HL-60/S4 (cell line): ENCODE data around the gene RHO.
"Not testable (repeated sequence)": the region's sequence is repeated elsewhere in the genome, so short reads cannot be mapped to it uniquely, and the experiment has no call there.

Experiments
- in situ Hi-C: fragments of 300-500 bp; cut with MboI; formaldehyde crosslinking; loops from 2 replicates; pipeline ENCODE4 v1.14.3; 2022; ENCODE audit warnings: low sequenced_read_pairs

RHO gene

GRCh38 chr3:129498603-129499488 is 29.6 kb upstream of the RHO start:
- in situ Hi-C loops, result loop anchor here (10.0 to 25.0 kb wide), 2 partner anchors 316 to 438 kb away; no protein-coding TSS in a partner anchor

GRCh38 chr3:129499604-129500333 is 28.7 kb upstream of the RHO start:
- in situ Hi-C loops, result loop anchor here (10.0 to 25.0 kb wide), 2 partner anchors 315 to 438 kb away; no protein-coding TSS in a partner anchor

GRCh38 chr3:129500334-129500658 is 28.1 kb upstream of the RHO start:
- in situ Hi-C loops, result no loop called here

- in situ Hi-C loops, result no loop called here
Measured at GRCh38 chr3:129501630-129502029, 26.8 kb upstream of the RHO start.

- in situ Hi-C loops, result no loop called here
Measured at GRCh38 chr3:129502641-129503408, 25.6 kb upstream of the RHO start.

GRCh38 chr3:129503471-129504291 is 24.8 kb upstream of the RHO start:
- in situ Hi-C loops, result no loop called here

GRCh38 chr3:129504471-129505100 is 23.9 kb upstream of the RHO start:
- in situ Hi-C loops, result no loop called here

- in situ Hi-C loops, result no loop called here
Measured at GRCh38 chr3:129505341-129505740, 23.1 kb upstream of the RHO start.

- in situ Hi-C loops, result no loop called here
Measured at GRCh38 chr3:129506231-129506742, 22.2 kb upstream of the RHO start.

- in situ Hi-C loops, result no loop called here
Measured at GRCh38 chr3:129507181-129507831, 21.1 kb upstream of the RHO start.

GRCh38 chr3:129512595-129512994 is 15.8 kb upstream of the RHO start:
- in situ Hi-C loops, result no loop called here

- in situ Hi-C loops, result no loop called here
Measured at GRCh38 chr3:129513705-129514104, 14.7 kb upstream of the RHO start.

GRCh38 chr3:129514110-129514509 is 14.3 kb upstream of the RHO start:
- in situ Hi-C loops, result no loop called here

GRCh38 chr3:129514563-129514962 is 13.9 kb upstream of the RHO start:
- in situ Hi-C loops, result no loop called here

- in situ Hi-C loops, result not testable (repeated sequence)
Measured at GRCh38 chr3:129515108-129515820, 13.2 kb upstream of the RHO start.

- in situ Hi-C loops, result not testable (repeated sequence)
Measured at GRCh38 chr3:129515821-129516432, 12.5 kb upstream of the RHO start.

GRCh38 chr3:129517516-129517915 is 10.9 kb upstream of the RHO start:
- in situ Hi-C loops, result no loop called here

GRCh38 chr3:129518038-129518561 is 10.3 kb upstream of the RHO start:
- in situ Hi-C loops, result no loop called here
